A549 (cell line): ENCODE results near the gene NUCB1. TPM values are rescaled to one million over a fixed set of nuclear protein-coding genes. Genes with fewer than 3 reads are reported as not detected.
"Not testable (repeated sequence)": the region's sequence is repeated elsewhere in the genome, so short reads cannot be mapped to it uniquely, and the experiment has no call there.

ENCODE experiments used
- ATAC-seq, 2 experiments: fragments of 200-7000 bp in 1 of 2; fragments of >200 bp in 1 of 2; cut with Nextera tagmentation in 1 of 2; cut with Tn5 transposase in 1 of 2; 3 replicates each; pipeline versions ENCODE4 v1.8.0 to v1.9.1; 2018 to 2020; ENCODE audit warnings: mild to moderate bottlenecking in 1 of 2, moderate library complexity in 1 of 2
- CTCF ChIA-PET: fragments of 300-600 bp; sonication (Branson Sonifier 250); formaldehyde crosslinking; extraction: SDS; loops from one replicate; lab custom pipeline; 2021; ENCODE audit warnings: antibody characterized with exemption, inconsistent platforms; lab: Yijun Ruan, JAX
- POLR2A ChIA-PET: fragments of 350-600 bp; formaldehyde crosslinking; extraction: SDS; loops from one replicate; lab custom pipeline; 2021; ENCODE audit warnings: antibody characterized with exemption, inconsistent platforms; lab: Yijun Ruan, JAX
- DNase-seq, 2 experiments: peaks; one replicate each; pipeline versions ENCODE4 v3.0.0 to v3.0.0-alpha.2; 2011 to 2016; ENCODE audit warnings: low read depth in 1 of 2, low spot score in 1 of 2
- FAIRE-seq: peaks from 2 replicates; lab custom pipeline; 2011; peaks lifted over from hg19 to GRCh38; lab: Jason Lieb, UNC
- H3K27ac ChIP-seq, 2 experiments: fragments of >200 bp; sonication (Bioruptor Twin); formaldehyde crosslinking; 3 replicates each; pipeline ENCODE4 v1.5.1; 2016 to 2017
- H3K4me1 ChIP-seq: fragments of >200 bp; sonication (Bioruptor Twin); formaldehyde crosslinking; 3 replicates; pipeline ENCODE4 v1.6.1; 2016
- H3K4me2 ChIP-seq: fragments of >200 bp; sonication (Bioruptor Twin); formaldehyde crosslinking; 3 replicates; pipeline ENCODE4 v1.6.1; 2016
- H3K4me3 ChIP-seq: fragments of >200 bp; sonication (Bioruptor Twin); formaldehyde crosslinking; 3 replicates; pipeline ENCODE4 v1.5.1; 2016
- H3K9me3 ChIP-seq: fragments of >200 bp; sonication (Bioruptor Twin); formaldehyde crosslinking; 3 replicates; pipeline ENCODE4 v1.6.1; 2016
- ATOH8 ChIP-seq: fragments of 250-450 bp; sonication (Bioruptor Pico); IDR thresholded peaks from 2 replicates; pipeline ENCODE4 v1.5.0; 2020; ENCODE audit warnings: low read depth, mild to moderate bottlenecking, moderate library complexity
- BHLHE40 ChIP-seq: IDR thresholded peaks from 2 replicates; pipeline ENCODE4 v1.6.1; 2012; ENCODE audit warnings: low read depth, low read length, inconsistent platforms
- CEBPB ChIP-seq, 2 experiments: fragments of >200 bp in 1 of 2; sonication (Bioruptor Twin) in 1 of 2; formaldehyde crosslinking in 1 of 2; IDR thresholded peaks; 2 replicates each; pipeline ENCODE4 v1.6.1; 2012 to 2016
- CHD4 ChIP-seq: fragments of 200-600 bp; sonication (generic); IDR thresholded peaks from 2 replicates; pipeline ENCODE4 v1.6.1; 2016; ENCODE audit warnings: antibody characterized with exemption, mild to moderate bottlenecking, borderline replicate concordance
- EHF ChIP-seq: fragments of 250-450 bp; sonication (Bioruptor Pico); IDR thresholded peaks from 2 replicates; pipeline ENCODE4 v1.5.0; 2020; ENCODE audit warnings: mild to moderate bottlenecking
- ESRRA ChIP-seq: fragments of 150-350 bp; IDR thresholded peaks from 2 replicates; pipeline ENCODE4 v1.6.1; 2014; ENCODE audit warnings: mild to moderate bottlenecking, low read length, borderline replicate concordance
- FOSB ChIP-seq: fragments of 250-450 bp; sonication (Bioruptor Pico); IDR thresholded peaks from 2 replicates; pipeline ENCODE4 v1.5.0; 2020; ENCODE audit warnings: mild to moderate bottlenecking, moderate library complexity
- FOSL2 ChIP-seq, 2 experiments: fragments of 450-650 bp in 1 of 2; fragments of >200 bp in 1 of 2; sonication (Bioruptor Twin) in 1 of 2; formaldehyde crosslinking; IDR thresholded peaks; 2 replicates each; pipeline versions ENCODE4 v1.5.0 to v1.6.1; 2016 to 2020; ENCODE audit warnings: mild to moderate bottlenecking in 1 of 2, moderate library complexity in 1 of 2
- HES2 ChIP-seq: fragments of >200 bp; sonication (Bioruptor Twin); formaldehyde crosslinking; IDR thresholded peaks from 2 replicates; pipeline ENCODE4 v1.6.1; 2016
- HOXA7 ChIP-seq: fragments of 250-450 bp; sonication (Bioruptor Pico); IDR thresholded peaks from 2 replicates; pipeline ENCODE4 v1.5.0; 2020; ENCODE audit warnings: mild to moderate bottlenecking, moderate library complexity
- HOXB13 ChIP-seq: fragments of 250-450 bp; sonication (Bioruptor Pico); IDR thresholded peaks from 2 replicates; pipeline ENCODE4 v1.5.0; 2020; ENCODE audit warnings: low read depth, mild to moderate bottlenecking, moderate library complexity
- HOXB5 ChIP-seq: fragments of 250-450 bp; sonication (Bioruptor Pico); IDR thresholded peaks from 2 replicates; pipeline ENCODE4 v1.5.0; 2020; ENCODE audit warnings: mild to moderate bottlenecking, moderate library complexity
- JUN ChIP-seq, 2 experiments: fragments of >200 bp; sonication (Bioruptor Twin); formaldehyde crosslinking; IDR thresholded peaks; 2 replicates in 1 of 2; 3 replicates in 1 of 2; pipeline ENCODE4 v1.6.1; 2016 to 2017
- JUNB ChIP-seq: fragments of >200 bp; sonication (Bioruptor Twin); formaldehyde crosslinking; IDR thresholded peaks from 2 replicates; pipeline ENCODE4 v1.6.1; 2016
- MAFK ChIP-seq: fragments of 450-650 bp; IDR thresholded peaks from 2 replicates; pipeline ENCODE4 v1.6.1; 2014; ENCODE audit not compliant: partially characterized antibody
- MYC ChIP-seq: IDR thresholded peaks from 2 replicates; pipeline ENCODE4 v1.6.1; 2012; ENCODE audit warnings: mild to moderate bottlenecking, inconsistent platforms, low read length, improper control_type of control experiment, borderline replicate concordance
- NR3C1 ChIP-seq: fragments of >200 bp; sonication (Bioruptor Twin); formaldehyde crosslinking; IDR thresholded peaks from 3 replicates; pipeline ENCODE4 v1.6.1; 2017
- POLR2AphosphoS2 ChIP-seq: conservative IDR thresholded peaks from 2 replicates; pipeline ENCODE4 v1.6.1; 2012; ENCODE audit warnings: low read length, improper control_type of control experiment, inconsistent platforms
- RAD21 ChIP-seq, 2 experiments: fragments of >200 bp in 1 of 2; sonication (Bioruptor Twin) in 1 of 2; formaldehyde crosslinking in 1 of 2; IDR thresholded peaks in 1 of 2; conservative IDR thresholded peaks in 1 of 2; 2 replicates in 1 of 2; 3 replicates in 1 of 2; pipeline ENCODE4 v1.6.1; 2012 to 2018; ENCODE audit warnings: inconsistent platforms in 1 of 2
- RARB ChIP-seq: fragments of 250-450 bp; sonication (Bioruptor Pico); IDR thresholded peaks from 2 replicates; pipeline ENCODE4 v1.8.0; 2021; ENCODE audit warnings: mild to moderate bottlenecking, moderate library complexity
- RFX5 ChIP-seq: fragments of 450-650 bp; IDR thresholded peaks from 2 replicates; pipeline ENCODE4 v1.7.1; 2014; ENCODE audit warnings: antibody characterized with exemption, mild to moderate bottlenecking, moderate library complexity
- SREBF2 ChIP-seq: fragments of 450-650 bp; IDR thresholded peaks from 2 replicates; pipeline ENCODE4 v1.6.1; 2014; ENCODE audit warnings: mild to moderate bottlenecking, moderate library complexity
- TFCP2L1 ChIP-seq: fragments of 250-450 bp; sonication (Bioruptor Pico); IDR thresholded peaks from 2 replicates; pipeline ENCODE4 v1.5.0; 2021; ENCODE audit warnings: mild to moderate bottlenecking
- ZFP36 ChIP-seq: fragments of 450-650 bp; IDR thresholded peaks from 2 replicates; pipeline ENCODE4 v1.6.1; 2014; ENCODE audit warnings: borderline replicate concordance; ENCODE audit not compliant: partially characterized antibody
- ZNF302 ChIP-seq: fragments of 250-450 bp; sonication (Bioruptor Pico); IDR thresholded peaks from 2 replicates; pipeline ENCODE4 v1.9.0; 2021; ENCODE audit warnings: inconsistent platforms, mild to moderate bottlenecking, moderate library complexity
- WGBS: methylation state at CpG from one replicate; pipeline ENCODE4 v1.1.6; 2017; ENCODE audit errors: missing lambda C conversion rate; 5-methylcytosine and 5-hydroxymethylcytosine counted together
- polyA plus RNA-seq, 4 experiments: library from polyadenylated mRNA; depleted of rRNA in 3 of 4; stranded (reverse); fragments of >200 nt; fragmentation: RNase III in 1 of 4; extraction: RNeasy Plus Mini Kit Qiagen cat#74134 plus additional on column Dnase treatment in 1 of 4; gene quantifications; 2 replicates in 3 of 4; 3 replicates in 1 of 4; pipeline ENCODE4 v1.2.3, GENCODE V29; 2011 to 2017
- TF ChIP-seq, protein P1 (sequence below): fragments of >200 bp; sonication (Bioruptor Twin); formaldehyde crosslinking; IDR thresholded peaks from 3 replicates; pipeline ENCODE4 v1.6.1; 2016
- TF ChIP-seq, protein P2 (sequence below): fragments of 450-650 bp; IDR thresholded peaks from 2 replicates; pipeline ENCODE4 v1.6.1; 2014; ENCODE audit warnings: antibody characterized with exemption

Gene NUCB1
- polyA plus RNA-seq, 2 of the 4 experiments (the other 2 are of a cell fraction): 79.5 to 182 TPM

- Histone ChIP-seq H3K9me3 (no peaks in the 10 kb centered on the region), H3K4me2 (peak overlapping the region; percentile 88), H3K4me1 (peaks cover 29% of the 10 kb centered on the region), H3K4me3 (peak overlapping the region; percentile 92), H3K27ac (peak overlapping the region; percentile 95 to 97)
- ChIA-PET CTCF (interaction anchor here (0.9 to 13.7 kb wide), 14 partner anchors 9 to 119 kb away, joined by 3 to 121 read pairs (median 5); partner anchors contain the start of genes GYS1, HSD17B14, NUCB1 and RUVBL2), POLR2A (interaction anchor here (0.6 to 8.9 kb wide), 11 partner anchors 26 to 119 kb away, joined by 3 to 175 read pairs (median 5); partner anchors contain the start of genes BAX, FTL, GYS1 and NUCB1)
- TF ChIP-seq ESRRA (no peak), MYC (no peak), CEBPB (IDR thresholded peaks at IDR 0.05) (no peak), HOXB13 (no peak), HES2 (no peak), NR3C1 (no peak), MAFK (no peak), ZFP36 (peak; percentile 4), CHD4 (no peak), HOXA7 (no peak), POLR2AphosphoS2 (peak; percentile 78), ZNF302 (CRISPR knock-in tag) (no peak), RFX5 (no peak), EHF (CRISPR knock-in tag) (no peak), RAD21 (conservative IDR thresholded peaks at IDR 0.05 in 1 of 2, IDR thresholded peaks at IDR 0.05 in 1 of 2) (no peak), SREBF2 (no peak), FOSL2 (IDR thresholded peaks at IDR 0.05) (0 out of 2 replicates have a peak, but pooled peaks have one; percentile 3), FOSL2 (CRISPR knock-in tag; IDR thresholded peaks at IDR 0.05) (peak; percentile 21)
- TF ChIP-seq, protein P1, sequence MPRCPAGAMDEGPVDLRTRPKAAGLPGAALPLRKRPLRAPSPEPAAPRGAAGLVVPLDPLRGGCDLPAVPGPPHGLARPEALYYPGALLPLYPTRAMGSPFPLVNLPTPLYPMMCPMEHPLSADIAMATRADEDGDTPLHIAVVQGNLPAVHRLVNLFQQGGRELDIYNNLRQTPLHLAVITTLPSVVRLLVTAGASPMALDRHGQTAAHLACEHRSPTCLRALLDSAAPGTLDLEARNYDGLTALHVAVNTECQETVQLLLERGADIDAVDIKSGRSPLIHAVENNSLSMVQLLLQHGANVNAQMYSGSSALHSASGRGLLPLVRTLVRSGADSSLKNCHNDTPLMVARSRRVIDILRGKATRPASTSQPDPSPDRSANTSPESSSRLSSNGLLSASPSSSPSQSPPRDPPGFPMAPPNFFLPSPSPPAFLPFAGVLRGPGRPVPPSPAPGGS: no peak
- TF ChIP-seq, protein P2, sequence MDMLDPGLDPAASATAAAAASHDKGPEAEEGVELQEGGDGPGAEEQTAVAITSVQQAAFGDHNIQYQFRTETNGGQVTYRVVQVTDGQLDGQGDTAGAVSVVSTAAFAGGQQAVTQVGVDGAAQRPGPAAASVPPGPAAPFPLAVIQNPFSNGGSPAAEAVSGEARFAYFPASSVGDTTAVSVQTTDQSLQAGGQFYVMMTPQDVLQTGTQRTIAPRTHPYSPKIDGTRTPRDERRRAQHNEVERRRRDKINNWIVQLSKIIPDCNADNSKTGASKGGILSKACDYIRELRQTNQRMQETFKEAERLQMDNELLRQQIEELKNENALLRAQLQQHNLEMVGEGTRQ: no peak
- FAIRE-seq (no peak), DNase-seq (peak; percentile 52 to 55), ATAC-seq (peak; percentile 19 to 28)
- 8% methylated on average over 17 of the region's 17 CpGs for WGBS
Measured at GRCh38 chr19:48874303-48875135, 25.6 kb upstream of the NUCB1 start.

GRCh38 chr19:48876043-48876981 lies 23.8 kb upstream of the NUCB1 start:
- Histone ChIP-seq H3K4me2 (peak overlapping the region; percentile 88), H3K27ac (peak overlapping the region; percentile 95 to 97), H3K4me1 (peaks cover 28% of the 10 kb centered on the region), H3K4me3 (peak overlapping the region; percentile 92)
- not testable (repeated sequence) for ATAC-seq; H3K9me3 ChIP-seq; FAIRE-seq; TF ChIP-seq FOSL2 (IDR thresholded peaks at IDR 0.05)
- ChIA-PET POLR2A (interaction anchor here (0.8 to 8.9 kb wide), 7 partner anchors 11 to 92 kb away, joined by 3 to 175 read pairs (median 12); partner anchors contain the start of genes BAX, FTL and NUCB1), CTCF (interaction anchor here (0.9 to 13.7 kb wide), 6 partner anchors 8 to 96 kb away, joined by 3 to 121 read pairs (median 7); partner anchors contain the start of gene FTL)
- peak in 1 of 2 experiments; percentile 46 for DNase-seq
- WGBS: 72% methylated on average over 30 of the region's 30 CpGs
- TF ChIP-seq JUN (IDR thresholded peaks at IDR 0.05): 0 out of 5 replicates have a peak, but pooled peaks of 1 of the 2 experiments have one; percentile 0
- 0 out of 2 replicates have a peak, but pooled peaks have one; percentile 54 for TF ChIP-seq HOXB5 (CRISPR knock-in tag)
- TF ChIP-seq TFCP2L1 (CRISPR knock-in tag): peak; percentile 94
- TF ChIP-seq BHLHE40: peak; percentile 77
- peak; percentile 92; the same call in 1 of the 2 replicates for TF ChIP-seq POLR2AphosphoS2
- peak; percentile 95 for TF ChIP-seq HOXA7
- 0 out of 2 replicates have a peak, but pooled peaks have one; percentile 9 for TF ChIP-seq ATOH8 (CRISPR knock-in tag)
- TF ChIP-seq RARB (CRISPR knock-in tag): peak; percentile 53; the same call in 1 of the 2 replicates
- 0 out of 2 replicates have a peak, but pooled peaks have one; percentile 17 for TF ChIP-seq JUNB
- peak; percentile 94 for TF ChIP-seq FOSB (CRISPR knock-in tag)
- TF ChIP-seq FOSL2 (CRISPR knock-in tag; IDR thresholded peaks at IDR 0.05): peak; percentile 80
